ENCODE measurements around the gene CUTC. TPM values are rescaled to one million over a fixed set of nuclear protein-coding genes. Genes with fewer than 3 reads are reported as not detected.

Gene CUTC
- 8.5 and 12.2 TPM in 2 replicates for total RNA-seq

GRCh38 chr10:99732033-99732842, at the start of gene CUTC, which contains the start of gene COX15:
Gene CUTC (plus strand): TSS chr10:99732234. CDS start chr10:99732349, 115 bp downstream.
Gene COX15 (minus strand): TSS chr10:99732127. CDS start chr10:99732049, 78 bp downstream.

GRCh38 chr10:99782447-99783286, 50.6 kb downstream of the CUTC start, which contains the start of gene ABCC2:
Gene ABCC2 (plus strand): TSS chr10:99782640. CDS start chr10:99782845, 205 bp downstream.

Other genes with a start within 250 kb of the CUTC start
- gene NKX2-3, start 199.3 kb upstream of the CUTC start, total RNA-seq: not detected in 2 replicates
- gene SLC25A28, start 111.8 kb upstream of the CUTC start, total RNA-seq: 16.4 and 18.2 TPM in 2 replicates
- 43.1 and 75.7 TPM in 2 replicates for gene ENTPD7, start 72.7 kb upstream of the CUTC start, total RNA-seq
- gene COX15, start 107 bp upstream of the CUTC start, total RNA-seq: 33.7 and 39.7 TPM in 2 replicates
- 0.22 and 1.0 TPM in 2 replicates for gene ABCC2, start 50.4 kb downstream of the CUTC start, total RNA-seq